GM23338 (cell line): ENCODE measurements around the gene FAHD1. TPM values are rescaled to one million over a fixed set of nuclear protein-coding genes. Genes with fewer than 3 reads are reported as not detected.

Source experiments
- ATAC-seq: fragments of 200-7000 bp; cut with Tn5 transposase; 3 replicates; pipeline ENCODE4 v1.9.1; 2020
- DNase-seq: peaks from one replicate; pipeline ENCODE4 v3.0.0-alpha.2; 2015; ENCODE audit warnings: low spot score
- H2AFZ ChIP-seq: fragments of 200-600 bp; sonication (generic); 2 replicates; pipeline ENCODE4 v1.8.0; 2016; ENCODE audit warnings: antibody characterized with exemption, mild to moderate bottlenecking, moderate library complexity
- H3F3A ChIP-seq: fragments of 200-600 bp; sonication (generic); replicated peaks from 2 replicates; pipeline ENCODE4 v1.8.0; 2017; ENCODE audit warnings: antibody characterized with exemption, mixed run types, low read depth
- H3K27ac ChIP-seq: fragments of 200-600 bp; sonication (generic); 2 replicates; pipeline ENCODE4 v1.6.1; 2016; ENCODE audit warnings: low read depth
- H3K27me3 ChIP-seq: fragments of 200-600 bp; sonication (generic); 2 replicates; pipeline ENCODE4 v1.8.0; 2016; ENCODE audit warnings: mild to moderate bottlenecking, mixed run types, moderate library complexity; ENCODE audit not compliant: insufficient read depth
- H3K36me3 ChIP-seq: fragments of 200-600 bp; sonication (generic); 2 replicates; pipeline ENCODE4 v1.8.0; 2016; ENCODE audit warnings: mild to moderate bottlenecking; ENCODE audit not compliant: insufficient read depth
- H3K4me1 ChIP-seq: fragments of 200-600 bp; sonication (generic); 2 replicates; pipeline ENCODE4 v1.8.0; 2016; ENCODE audit warnings: mild to moderate bottlenecking, moderate library complexity; ENCODE audit not compliant: insufficient read depth
- H3K4me2 ChIP-seq: fragments of 200-600 bp; sonication (generic); 2 replicates; pipeline ENCODE4 v1.7.1; 2017; ENCODE audit warnings: mixed run types
- H3K4me3 ChIP-seq: fragments of 200-600 bp; sonication (generic); 2 replicates; pipeline ENCODE4 v1.6.1; 2016; ENCODE audit warnings: mixed run types
- H3K79me2 ChIP-seq: fragments of 200-600 bp; sonication (generic); replicated peaks from 2 replicates; pipeline ENCODE4 v1.8.0; 2017; ENCODE audit warnings: mild to moderate bottlenecking; ENCODE audit not compliant: insufficient read depth
- H3K9me2 ChIP-seq: fragments of 200-600 bp; sonication (generic); 2 replicates; pipeline ENCODE4 v1.8.0; 2017; ENCODE audit not compliant: insufficient read depth
- H4K20me1 ChIP-seq: fragments of 200-600 bp; sonication (generic); replicated peaks from 2 replicates; pipeline ENCODE4 v1.8.0; 2017; ENCODE audit warnings: mild to moderate bottlenecking; ENCODE audit not compliant: insufficient read depth
- H3K27ac Mint-ChIP-seq: 2 replicates; pipeline ENCODE4 v1.8.0; 2020; ENCODE audit warnings: inconsistent platforms, mild to moderate bottlenecking, moderate library complexity, mixed read lengths
- H3K27me3 Mint-ChIP-seq: 3 replicates; pipeline ENCODE4 v1.8.0; 2022; ENCODE audit warnings: low read depth, mild to moderate bottlenecking, moderate library complexity, mixed read lengths, inconsistent platforms; ENCODE audit not compliant: insufficient read depth, poor library complexity
- H3K36me3 Mint-ChIP-seq: 3 replicates; pipeline ENCODE4 v1.8.0; 2021; ENCODE audit warnings: low read depth, mild to moderate bottlenecking, inconsistent platforms, moderate library complexity, mixed read lengths
- H3K4me1 Mint-ChIP-seq: 3 replicates; pipeline ENCODE4 v1.8.0; 2020; ENCODE audit warnings: mild to moderate bottlenecking, inconsistent platforms, mixed read lengths
- H3K4me3 Mint-ChIP-seq: 3 replicates; pipeline ENCODE4 v1.8.0; 2021; ENCODE audit warnings: moderate library complexity, mild to moderate bottlenecking, inconsistent platforms, mixed read lengths
- H3K9me3 Mint-ChIP-seq: 3 replicates; pipeline ENCODE4 v1.8.0; 2020; ENCODE audit warnings: moderate library complexity, mild to moderate bottlenecking, inconsistent platforms, mixed read lengths
- CREB1 ChIP-seq: fragments of 250-450 bp; sonication (Bioruptor Pico); IDR thresholded peaks from 2 replicates; pipeline ENCODE4 v1.5.0; 2020; ENCODE audit warnings: low read depth, mild to moderate bottlenecking, moderate library complexity
- CTCF ChIP-seq, 2 experiments: fragments of 200-600 bp in 1 of 2; sonication (generic) in 1 of 2; conservative IDR thresholded peaks; 2 replicates each; pipeline versions ENCODE4 v1.5.1 to v1.6.1; 2016 to 2017; ENCODE audit warnings: antibody characterized with exemption in 2 of 2, low read depth in 2 of 2, mild to moderate bottlenecking in 2 of 2, moderate library complexity in 1 of 2
- EZH2phosphoT487 ChIP-seq: fragments of 200-600 bp; sonication (generic); IDR thresholded peaks from one replicate; pipeline ENCODE4 v1.8.1; 2018; ENCODE audit warnings: antibody characterized with exemption; ENCODE audit not compliant: unreplicated experiment
- JUNB ChIP-seq: IDR thresholded peaks from one replicate; pipeline ENCODE4 v1.6.1; 2016; ENCODE audit warnings: antibody characterized with exemption; ENCODE audit not compliant: unreplicated experiment
- STAT1 ChIP-seq: IDR thresholded peaks from one replicate; pipeline ENCODE4 v1.6.1; 2016; ENCODE audit warnings: antibody characterized with exemption; ENCODE audit not compliant: unreplicated experiment
- ZNF114 ChIP-seq: fragments of 250-450 bp; sonication (Bioruptor Pico); IDR thresholded peaks from 2 replicates; pipeline ENCODE4 v1.5.0; 2020; ENCODE audit warnings: mild to moderate bottlenecking, moderate library complexity
- ZNF331 ChIP-seq: fragments of 250-450 bp; sonication (Bioruptor Pico); IDR thresholded peaks from 2 replicates; pipeline ENCODE4 v1.5.0; 2020; ENCODE audit warnings: low read depth, mild to moderate bottlenecking, moderate library complexity
- polyA plus RNA-seq: library from polyadenylated mRNA; unstranded; fragments of >200 nt; fragmentation: Nextera tagmentation; extraction: Ambion mirVana; gene quantifications from 2 replicates; pipeline ENCODE4 v1.2.1, GENCODE V29; 2016
- total RNA-seq: library from RNA; depleted of rRNA; stranded (reverse); fragments of >200 nt; shearing (Covaris generic); gene quantifications from 2 replicates; pipeline ENCODE4 v1.2.3, GENCODE V29; 2014
- TF ChIP-seq, protein P1 (sequence below): fragments of 250-450 bp; sonication (Bioruptor Pico); IDR thresholded peaks from 2 replicates; pipeline ENCODE4 v1.5.0; 2020; ENCODE audit warnings: mild to moderate bottlenecking, moderate library complexity

FAHD1 gene
- total and polyA plus RNA-seq, 2 experiments from 2014 or later: 21.0 to 23.9 TPM

GRCh38 chr16:1851793-1852192 lies 24.8 kb downstream of the FAHD1 start:
- peaks cover 2% of the 10 kb centered on the region for H3K27me3 Mint-ChIP-seq
- no peaks in the 10 kb centered on the region for H3K4me1 ChIP-seq
- no peak overlapping the region for H3K4me3 Mint-ChIP-seq
- H4K20me1 ChIP-seq: no peaks in the 10 kb centered on the region
- H3K4me3 ChIP-seq: no peak overlapping the region
- ATAC-seq (no peak), DNase-seq (no peak)
- TF ChIP-seq, protein P1, sequence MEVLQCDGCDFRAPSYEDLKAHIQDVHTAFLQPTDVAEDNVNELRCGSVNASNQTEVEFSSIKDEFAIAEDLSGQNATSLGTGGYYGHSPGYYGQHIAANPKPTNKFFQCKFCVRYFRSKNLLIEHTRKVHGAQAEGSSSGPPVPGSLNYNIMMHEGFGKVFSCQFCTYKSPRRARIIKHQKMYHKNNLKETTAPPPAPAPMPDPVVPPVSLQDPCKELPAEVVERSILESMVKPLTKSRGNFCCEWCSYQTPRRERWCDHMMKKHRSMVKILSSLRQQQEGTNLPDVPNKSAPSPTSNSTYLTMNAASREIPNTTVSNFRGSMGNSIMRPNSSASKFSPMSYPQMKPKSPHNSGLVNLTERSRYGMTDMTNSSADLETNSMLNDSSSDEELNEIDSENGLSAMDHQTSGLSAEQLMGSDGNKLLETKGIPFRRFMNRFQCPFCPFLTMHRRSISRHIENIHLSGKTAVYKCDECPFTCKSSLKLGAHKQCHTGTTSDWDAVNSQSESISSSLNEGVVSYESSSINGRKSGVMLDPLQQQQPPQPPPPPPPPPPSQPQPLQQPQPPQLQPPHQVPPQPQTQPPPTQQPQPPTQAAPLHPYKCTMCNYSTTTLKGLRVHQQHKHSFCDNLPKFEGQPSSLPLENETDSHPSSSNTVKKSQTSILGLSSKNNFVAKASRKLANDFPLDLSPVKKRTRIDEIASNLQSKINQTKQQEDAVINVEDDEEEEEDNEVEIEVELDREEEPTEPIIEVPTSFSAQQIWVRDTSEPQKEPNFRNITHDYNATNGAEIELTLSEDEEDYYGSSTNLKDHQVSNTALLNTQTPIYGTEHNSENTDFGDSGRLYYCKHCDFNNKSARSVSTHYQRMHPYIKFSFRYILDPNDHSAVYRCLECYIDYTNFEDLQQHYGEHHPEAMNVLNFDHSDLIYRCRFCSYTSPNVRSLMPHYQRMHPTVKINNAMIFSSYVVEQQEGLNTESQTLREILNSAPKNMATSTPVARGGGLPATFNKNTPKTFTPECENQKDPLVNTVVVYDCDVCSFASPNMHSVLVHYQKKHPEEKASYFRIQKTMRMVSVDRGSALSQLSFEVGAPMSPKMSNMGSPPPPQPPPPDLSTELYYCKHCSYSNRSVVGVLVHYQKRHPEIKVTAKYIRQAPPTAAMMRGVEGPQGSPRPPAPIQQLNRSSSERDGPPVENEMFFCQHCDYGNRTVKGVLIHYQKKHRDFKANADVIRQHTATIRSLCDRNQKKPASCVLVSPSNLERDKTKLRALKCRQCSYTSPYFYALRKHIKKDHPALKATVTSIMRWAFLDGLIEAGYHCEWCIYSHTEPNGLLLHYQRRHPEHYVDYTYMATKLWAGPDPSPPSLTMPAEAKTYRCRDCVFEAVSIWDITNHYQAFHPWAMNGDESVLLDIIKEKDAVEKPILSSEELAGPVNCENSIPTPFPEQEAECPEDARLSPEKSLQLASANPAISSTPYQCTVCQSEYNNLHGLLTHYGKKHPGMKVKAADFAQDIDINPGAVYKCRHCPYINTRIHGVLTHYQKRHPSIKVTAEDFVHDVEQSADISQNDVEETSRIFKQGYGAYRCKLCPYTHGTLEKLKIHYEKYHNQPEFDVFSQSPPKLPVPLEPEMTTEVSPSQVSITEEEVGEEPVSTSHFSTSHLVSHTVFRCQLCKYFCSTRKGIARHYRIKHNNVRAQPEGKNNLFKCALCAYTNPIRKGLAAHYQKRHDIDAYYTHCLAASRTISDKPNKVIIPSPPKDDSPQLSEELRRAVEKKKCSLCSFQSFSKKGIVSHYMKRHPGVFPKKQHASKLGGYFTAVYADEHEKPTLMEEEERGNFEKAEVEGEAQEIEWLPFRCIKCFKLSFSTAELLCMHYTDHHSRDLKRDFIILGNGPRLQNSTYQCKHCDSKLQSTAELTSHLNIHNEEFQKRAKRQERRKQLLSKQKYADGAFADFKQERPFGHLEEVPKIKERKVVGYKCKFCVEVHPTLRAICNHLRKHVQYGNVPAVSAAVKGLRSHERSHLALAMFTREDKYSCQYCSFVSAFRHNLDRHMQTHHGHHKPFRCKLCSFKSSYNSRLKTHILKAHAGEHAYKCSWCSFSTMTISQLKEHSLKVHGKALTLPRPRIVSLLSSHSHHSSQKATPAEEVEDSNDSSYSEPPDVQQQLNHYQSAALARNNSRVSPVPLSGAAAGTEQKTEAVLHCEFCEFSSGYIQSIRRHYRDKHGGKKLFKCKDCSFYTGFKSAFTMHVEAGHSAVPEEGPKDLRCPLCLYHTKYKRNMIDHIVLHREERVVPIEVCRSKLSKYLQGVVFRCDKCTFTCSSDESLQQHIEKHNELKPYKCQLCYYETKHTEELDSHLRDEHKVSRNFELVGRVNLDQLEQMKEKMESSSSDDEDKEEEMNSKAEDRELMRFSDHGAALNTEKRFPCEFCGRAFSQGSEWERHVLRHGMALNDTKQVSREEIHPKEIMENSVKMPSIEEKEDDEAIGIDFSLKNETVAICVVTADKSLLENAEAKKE: no peak
- TF ChIP-seq EZH2phosphoT487 (no peak), CTCF (conservative IDR thresholded peaks at IDR 0.05; ENCODE audit: low read depth in 2 of 2) (no peak), ZNF331 (CRISPR knock-in tag) (no peak), STAT1 (no peak), CREB1 (CRISPR knock-in tag) (no peak), JUNB (no peak), ZNF114 (no peak)
- H3K27ac ChIP-seq: no peak overlapping the region
- H3K4me2 ChIP-seq: no peak overlapping the region
- no peaks in the 10 kb centered on the region for H3K36me3 Mint-ChIP-seq
- H3F3A ChIP-seq: no peaks in the 10 kb centered on the region
- no peaks in the 10 kb centered on the region for H3K27me3 ChIP-seq
- H3K36me3 ChIP-seq: no peaks in the 10 kb centered on the region
- no peaks in the 10 kb centered on the region for H3K79me2 ChIP-seq
- H3K9me3 Mint-ChIP-seq: no peaks in the 10 kb centered on the region
- no peak overlapping the region for H3K27ac Mint-ChIP-seq
- H3K9me2 ChIP-seq: no peaks in the 10 kb centered on the region
- no peak overlapping the region for H2AFZ ChIP-seq
- H3K4me1 Mint-ChIP-seq: no peaks in the 10 kb centered on the region
